K562 (cell line): ENCODE data around the gene DMXL1.

Experiments used
- COPS2 ChIP-seq: fragments of 450-650 bp; conservative IDR thresholded peaks from 2 replicates; pipeline ENCODE4 v1.6.1; 2016; ENCODE audit warnings: mild to moderate bottlenecking, moderate library complexity
- HCFC1 ChIP-seq: IDR thresholded peaks from 2 replicates; pipeline ENCODE4 v1.6.1; 2012; ENCODE audit warnings: low read depth, low read length, improper control_type of control experiment
- MYC ChIP-seq, 2 experiments: fragments of 250-450 bp in 1 of 2; sonication (Bioruptor Pico) in 1 of 2; IDR thresholded peaks; 2 replicates each; pipeline versions ENCODE4 v1.5.1 to v1.6.1; 2012 to 2021; ENCODE audit warnings: low read depth in 2 of 2, borderline replicate concordance in 1 of 2, improper control_type of control experiment in 1 of 2, low read length in 1 of 2, mild to moderate bottlenecking in 1 of 2, moderate library complexity in 1 of 2
- TCF7 ChIP-seq: sonication (generic); IDR thresholded peaks from 2 replicates; pipeline ENCODE4 v1.6.1; 2016; ENCODE audit warnings: antibody characterized with exemption, borderline replicate concordance
- ZNF785 ChIP-seq: fragments of 250-450 bp; sonication (Bioruptor Pico); IDR thresholded peaks from 2 replicates; pipeline ENCODE4 v1.4.0; 2020; ENCODE audit warnings: mild to moderate bottlenecking
- ZSCAN29 ChIP-seq: fragments of 450-650 bp; IDR thresholded peaks from 2 replicates; pipeline ENCODE4 v1.6.1; 2017
- TF ChIP-seq, protein P1 (sequence below): fragments of 250-450 bp; sonication (Bioruptor Pico); IDR thresholded peaks from 2 replicates; pipeline ENCODE4 v1.8.0; 2022; ENCODE audit warnings: moderate library complexity, mild to moderate bottlenecking, inconsistent platforms

DNA sequence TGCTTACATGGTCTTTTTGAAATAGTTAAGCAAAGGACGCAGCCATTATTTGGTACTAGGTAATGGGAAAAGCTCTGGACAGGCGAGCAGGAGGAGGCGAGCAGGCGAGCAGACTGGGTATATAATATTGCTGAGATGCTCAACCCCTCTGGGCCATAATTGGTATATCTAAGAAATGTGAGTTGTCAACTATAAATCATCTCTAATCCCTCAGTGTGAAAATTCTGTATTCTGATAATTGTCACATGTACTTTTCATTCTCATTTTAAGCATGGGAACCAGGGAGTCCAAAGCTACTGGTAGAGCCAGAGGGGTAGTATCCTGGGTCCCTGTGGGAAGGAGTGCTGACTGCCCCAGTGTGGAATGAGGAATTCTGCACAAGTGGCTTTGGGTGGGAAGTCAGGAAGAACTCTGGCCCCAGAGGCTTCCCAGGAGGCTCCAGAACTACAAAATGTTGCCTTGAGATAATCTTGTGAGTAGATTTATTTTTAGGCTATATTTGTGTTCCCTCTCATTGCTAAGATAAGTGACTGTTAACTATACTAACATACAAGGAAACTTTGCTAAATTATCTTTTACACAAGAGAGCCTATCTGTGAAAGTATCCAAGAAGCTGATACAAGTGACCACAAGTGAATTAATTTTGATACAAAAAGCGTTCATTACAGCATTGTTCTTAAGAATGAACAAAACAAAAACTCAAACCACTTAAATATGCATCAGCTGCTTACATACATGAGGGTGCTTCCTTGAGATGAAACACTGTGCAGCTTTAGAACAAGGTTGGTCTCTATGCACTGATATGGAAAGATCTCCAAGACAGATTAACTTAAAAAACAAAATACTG lies 214.4 kb downstream of the DMXL1 start:
- no peak for TF ChIP-seq MYC (IDR thresholded peaks at IDR 0.05; ENCODE audit: low read depth, low read length)
- no peak for TF ChIP-seq MYC (CRISPR knock-in tag; IDR thresholded peaks at IDR 0.05; ENCODE audit: borderline replicate concordance, low read depth)
- no peak for TF ChIP-seq ZNF785
- no peak for TF ChIP-seq HCFC1
- no peak for TF ChIP-seq ZSCAN29
- TF ChIP-seq, protein P1, sequence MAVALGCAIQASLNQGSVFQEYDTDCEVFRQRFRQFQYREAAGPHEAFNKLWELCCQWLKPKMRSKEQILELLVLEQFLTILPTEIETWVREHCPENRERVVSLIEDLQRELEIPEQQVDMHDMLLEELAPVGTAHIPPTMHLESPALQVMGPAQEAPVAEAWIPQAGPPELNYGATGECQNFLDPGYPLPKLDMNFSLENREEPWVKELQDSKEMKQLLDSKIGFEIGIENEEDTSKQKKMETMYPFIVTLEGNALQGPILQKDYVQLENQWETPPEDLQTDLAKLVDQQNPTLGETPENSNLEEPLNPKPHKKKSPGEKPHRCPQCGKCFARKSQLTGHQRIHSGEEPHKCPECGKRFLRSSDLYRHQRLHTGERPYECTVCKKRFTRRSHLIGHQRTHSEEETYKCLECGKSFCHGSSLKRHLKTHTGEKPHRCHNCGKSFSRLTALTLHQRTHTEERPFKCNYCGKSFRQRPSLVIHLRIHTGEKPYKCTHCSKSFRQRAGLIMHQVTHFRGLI (CRISPR knock-in tag), result no peak
- TF ChIP-seq TCF7, result no peak
- TF ChIP-seq COPS2, result no peak
